T-helper 2 cell treated with Interferon-gamma antibody and Interleukin-4, amounts not matched to agents 5 μg/mL and 100 μg/mL, for 36 hours (primary cell): Measurements from ENCODE around the gene STAG1.
"Not testable (repeated sequence)": the region's sequence is repeated elsewhere in the genome, so short reads cannot be mapped to it uniquely, and the experiment has no call there.

Experiments used
- DNase-seq: peaks from one replicate; pipeline ENCODE4 v3.0.0; 2021; ENCODE audit warnings: low spot score
- H3K27ac Mint-ChIP-seq: one replicate; pipeline ENCODE4 v1.8.0; 2021; ENCODE audit warnings: mild to moderate bottlenecking, mixed read lengths
- H3K27me3 Mint-ChIP-seq: one replicate; pipeline ENCODE4 v1.8.0; 2021; ENCODE audit warnings: low read depth, mixed read lengths
- H3K36me3 Mint-ChIP-seq: one replicate; pipeline ENCODE4 v1.8.0; 2021; ENCODE audit warnings: low read depth, mixed read lengths
- H3K4me1 Mint-ChIP-seq: one replicate; pipeline ENCODE4 v1.8.0; 2021; ENCODE audit warnings: low read depth, mixed read lengths
- H3K4me3 Mint-ChIP-seq: one replicate; pipeline ENCODE4 v1.8.0; 2022; ENCODE audit warnings: mild to moderate bottlenecking, moderate library complexity, mixed read lengths
- H3K9me3 Mint-ChIP-seq: one replicate; pipeline ENCODE4 v1.8.0; 2021; ENCODE audit warnings: mixed read lengths

STAG1 gene

DNA sequence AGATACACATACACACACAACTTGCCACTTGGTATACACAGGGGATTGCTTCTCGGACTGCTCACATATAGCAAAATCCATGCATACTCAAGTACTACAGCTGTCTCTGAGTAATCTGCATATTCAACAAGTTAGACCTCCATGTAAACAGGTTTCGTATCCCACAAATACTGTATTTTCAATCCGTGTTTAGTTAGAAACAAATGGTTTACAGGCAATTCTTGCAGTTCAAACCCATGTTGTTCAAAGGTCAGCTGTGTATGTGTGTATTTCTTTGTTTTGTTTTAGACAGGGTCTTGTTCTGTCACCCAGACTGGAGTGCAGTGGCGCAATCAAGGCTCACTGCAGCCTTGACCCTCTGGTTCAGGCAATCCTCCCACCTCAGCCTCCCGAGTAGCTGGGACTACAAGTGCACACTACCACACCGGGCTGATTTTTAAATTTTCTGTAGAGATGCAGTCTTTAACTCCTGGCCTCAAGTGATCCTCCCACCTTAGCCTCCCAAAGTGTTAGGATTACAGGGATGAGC is 253.2 kb downstream of the STAG1 start:
- H3K27ac Mint-ChIP-seq, result no peak overlapping the region
- DNase-seq, result no peak
- no peaks in the 10 kb centered on the region for H3K9me3 Mint-ChIP-seq
- H3K36me3 Mint-ChIP-seq, result peaks cover 16% of the 10 kb centered on the region
- H3K4me1 Mint-ChIP-seq, result peaks cover 4% of the 10 kb centered on the region
- H3K27me3 Mint-ChIP-seq, result no peaks in the 10 kb centered on the region
- no peak overlapping the region for H3K4me3 Mint-ChIP-seq

- DNase-seq, result no peak
- no peaks in the 10 kb centered on the region for H3K9me3 Mint-ChIP-seq
- H3K36me3 Mint-ChIP-seq, result peaks cover 28% of the 10 kb centered on the region
- H3K4me3 Mint-ChIP-seq, result no peak overlapping the region
- no peaks in the 10 kb centered on the region for H3K27me3 Mint-ChIP-seq
- no peak overlapping the region for H3K27ac Mint-ChIP-seq
- no peaks in the 10 kb centered on the region for H3K4me1 Mint-ChIP-seq
These were observed 257.0 kb downstream of the STAG1 start for GRCh38 chr3:136495213-136495612.

DNA sequence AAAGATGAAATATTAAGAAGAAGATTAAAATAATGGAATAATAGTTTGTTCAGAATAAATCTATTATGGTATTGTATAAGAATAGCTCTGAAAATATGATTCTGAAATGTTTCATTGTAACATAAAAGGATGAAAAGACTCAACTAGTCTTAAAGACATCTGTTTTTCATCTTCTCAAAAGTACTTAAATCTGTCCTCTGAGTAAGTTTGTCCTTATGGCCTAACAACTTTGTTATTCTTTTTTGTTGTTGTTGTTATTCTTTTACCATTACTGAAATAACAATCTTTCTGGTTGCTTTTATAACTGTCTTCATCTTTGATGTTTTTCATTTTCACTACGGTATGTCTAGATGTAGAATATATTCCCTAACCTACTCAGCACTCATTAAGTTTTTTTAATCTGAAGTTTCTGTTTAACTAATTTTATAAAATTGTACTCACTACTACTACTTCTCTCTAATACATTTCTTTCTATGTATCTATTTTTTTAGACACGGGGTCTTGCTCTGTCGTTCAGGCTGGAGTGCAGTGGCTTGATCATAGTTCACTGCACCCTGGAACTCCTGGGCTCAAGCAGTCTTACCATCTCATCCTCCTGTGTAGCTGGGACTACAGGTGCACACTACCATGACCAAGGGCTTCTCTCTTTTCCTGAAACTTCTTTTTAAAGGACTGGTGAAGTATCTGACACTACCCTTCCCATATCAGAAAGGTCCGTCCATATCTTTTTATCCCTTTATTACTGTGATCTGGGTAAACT is 261.4 kb downstream of the STAG1 start:
- DNase-seq, result no peak
- Mint-ChIP-seq H3K36me3 (peaks cover 41% of the 10 kb centered on the region), H3K27ac (no peak overlapping the region), H3K4me1 (no peaks in the 10 kb centered on the region), H3K4me3 (no peak overlapping the region), H3K9me3 (peaks cover 7% of the 10 kb centered on the region), H3K27me3 (no peaks in the 10 kb centered on the region)

DNA sequence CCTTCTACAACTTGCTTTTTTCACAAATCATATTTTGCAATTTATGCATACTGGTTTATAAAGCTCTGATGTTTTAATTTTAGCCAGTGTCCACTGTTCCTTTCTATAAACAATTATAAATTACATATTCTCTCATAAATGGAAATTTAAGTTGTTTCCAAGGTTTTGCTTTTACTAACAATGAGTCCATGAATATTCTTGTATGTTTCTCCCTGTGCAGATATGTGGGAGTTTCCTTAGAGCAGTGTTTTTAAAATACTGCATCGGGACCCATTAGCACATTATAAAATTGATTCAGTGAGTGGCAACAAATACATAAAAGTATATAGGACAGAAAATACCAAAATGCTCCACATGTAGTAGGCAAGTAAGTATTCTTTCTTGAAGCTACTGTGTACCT is 266.4 kb downstream of the STAG1 start:
- no peak for DNase-seq
- Mint-ChIP-seq H3K4me3 (no peak overlapping the region), H3K36me3 (peaks cover 25% of the 10 kb centered on the region), H3K27me3 (no peaks in the 10 kb centered on the region), H3K4me1 (no peaks in the 10 kb centered on the region), H3K9me3 (peaks cover 12% of the 10 kb centered on the region), H3K27ac (no peak overlapping the region)

DNA sequence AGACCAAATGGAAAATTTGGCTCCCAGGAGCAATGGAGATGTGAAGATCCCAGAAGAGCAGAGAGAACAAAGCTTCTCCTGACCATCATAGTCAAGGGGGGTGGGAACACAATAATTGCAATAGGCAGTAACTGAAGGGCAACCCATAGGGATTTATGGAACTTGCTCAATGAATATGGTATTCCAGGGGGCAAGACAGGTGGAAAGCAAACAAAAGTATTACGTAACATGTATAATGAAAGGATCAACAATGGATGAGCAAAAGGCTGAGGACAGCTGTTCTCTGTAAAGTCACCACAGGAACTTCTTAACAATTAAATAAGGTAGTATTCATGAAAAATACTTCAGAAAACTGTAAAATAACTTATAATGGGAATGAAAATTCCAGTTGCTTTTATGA is 275.9 kb downstream of the STAG1 start:
- Mint-ChIP-seq H3K27ac (no peak overlapping the region), H3K4me1 (no peaks in the 10 kb centered on the region), H3K4me3 (no peak overlapping the region), H3K36me3 (peaks cover 35% of the 10 kb centered on the region), H3K27me3 (no peaks in the 10 kb centered on the region), H3K9me3 (no peaks in the 10 kb centered on the region)
- no peak for DNase-seq

GRCh38 chr3:136474876-136475275 is 277.3 kb downstream of the STAG1 start:
- H3K27me3 Mint-ChIP-seq, DNase-seq, H3K4me1 Mint-ChIP-seq, H3K4me3 Mint-ChIP-seq, H3K9me3 Mint-ChIP-seq, H3K27ac Mint-ChIP-seq: not testable (repeated sequence)
- peaks cover 49% of the 10 kb centered on the region for H3K36me3 Mint-ChIP-seq

DNA sequence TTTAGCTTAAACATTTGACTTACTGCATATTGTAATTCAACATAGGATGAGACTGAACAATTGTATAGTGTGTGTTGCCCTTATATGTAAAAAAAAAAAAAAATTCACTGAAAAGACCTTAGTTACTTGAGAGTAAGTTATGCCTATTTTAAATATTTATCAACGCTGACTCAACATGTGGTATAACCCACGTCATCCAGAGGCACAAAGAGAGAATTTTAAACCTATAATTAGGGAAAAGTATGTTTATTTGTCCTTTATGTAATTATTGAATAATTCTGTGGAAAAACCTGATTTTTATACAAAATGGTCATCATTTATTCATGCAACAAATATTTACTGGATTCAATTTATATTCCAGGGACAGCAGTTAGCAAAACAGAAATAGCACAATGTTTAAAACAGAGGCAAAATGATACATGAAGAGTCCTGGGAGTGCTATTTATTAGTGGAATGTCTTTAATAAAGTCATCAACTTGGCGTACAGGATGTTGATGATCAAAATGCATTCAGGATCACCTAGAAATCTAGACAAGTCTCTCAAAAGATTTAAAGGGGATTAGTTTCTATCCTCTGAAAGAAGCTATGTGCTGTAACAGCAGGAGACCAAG is 278.4 kb downstream of the STAG1 start:
- no peak for DNase-seq
- Mint-ChIP-seq H3K4me3 (no peak overlapping the region), H3K9me3 (no peaks in the 10 kb centered on the region), H3K4me1 (no peaks in the 10 kb centered on the region), H3K36me3 (peaks cover 52% of the 10 kb centered on the region), H3K27ac (no peak overlapping the region), H3K27me3 (no peaks in the 10 kb centered on the region)

DNA sequence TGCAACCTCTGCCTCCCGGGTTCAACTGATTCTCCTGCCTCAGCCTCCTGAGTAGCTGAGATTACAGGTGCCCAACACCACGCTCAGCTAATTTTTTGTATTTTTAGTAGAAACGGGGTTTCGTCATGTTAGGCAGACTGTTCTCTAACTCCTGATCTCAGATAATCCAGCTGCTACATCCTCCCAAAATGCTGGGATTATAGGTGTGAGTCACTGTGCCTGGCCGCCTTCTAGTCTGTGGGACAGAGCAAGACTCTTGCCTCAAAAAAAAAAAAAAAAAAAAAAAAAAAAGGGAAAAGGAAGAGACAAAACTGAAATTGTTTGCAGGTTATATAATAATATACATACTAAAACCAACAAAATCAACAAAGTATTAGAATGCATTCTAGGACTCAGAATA is 286.9 kb downstream of the STAG1 start:
- peaks cover 26% of the 10 kb centered on the region for H3K9me3 Mint-ChIP-seq
- no peaks in the 10 kb centered on the region for H3K27me3 Mint-ChIP-seq
- no peak overlapping the region for H3K4me3 Mint-ChIP-seq
- H3K36me3 Mint-ChIP-seq, result peaks cover 55% of the 10 kb centered on the region
- DNase-seq, result no peak
- no peak overlapping the region for H3K27ac Mint-ChIP-seq
- H3K4me1 Mint-ChIP-seq, result no peaks in the 10 kb centered on the region

DNA sequence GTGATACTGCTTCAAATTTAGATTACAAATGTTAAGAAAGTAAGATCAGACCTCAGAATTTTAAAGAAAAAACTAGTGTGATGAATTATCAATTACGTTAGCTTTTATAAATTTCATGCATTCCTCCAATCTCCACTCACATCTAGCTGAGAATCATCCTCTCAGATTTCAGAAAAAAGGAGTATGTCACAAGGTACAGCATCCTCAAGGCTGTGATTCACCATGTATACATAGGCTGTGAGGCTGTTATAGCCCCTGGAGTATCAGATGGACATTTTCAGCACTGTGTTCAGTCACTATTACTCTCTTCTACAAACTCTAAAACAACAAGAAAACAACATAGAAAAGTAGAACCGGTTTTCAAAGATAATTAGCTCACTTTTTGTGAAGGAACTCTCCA is 287.7 kb downstream of the STAG1 start:
- Mint-ChIP-seq H3K4me1 (no peaks in the 10 kb centered on the region), H3K27me3 (no peaks in the 10 kb centered on the region), H3K27ac (no peak overlapping the region), H3K36me3 (peaks cover 54% of the 10 kb centered on the region), H3K4me3 (no peak overlapping the region), H3K9me3 (peaks cover 31% of the 10 kb centered on the region)
- DNase-seq, result no peak

DNA sequence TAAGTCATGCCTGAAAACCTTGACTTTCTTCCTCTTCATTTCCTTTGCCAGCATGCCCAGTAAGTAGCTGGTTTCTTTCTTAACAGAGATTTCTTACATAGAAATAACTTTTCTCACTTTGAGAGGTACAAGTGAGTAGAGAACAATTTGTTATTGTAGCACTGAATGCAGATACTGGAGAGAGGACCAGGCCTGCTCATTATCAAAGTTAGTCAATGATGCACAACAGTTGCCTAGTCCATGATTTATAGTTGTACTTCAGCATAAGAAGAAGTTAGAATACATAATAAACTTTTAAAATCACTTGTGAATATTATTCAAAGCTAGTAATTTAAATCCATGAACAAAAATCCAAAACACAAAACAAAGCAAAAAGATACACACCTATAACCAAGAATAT is 289.0 kb downstream of the STAG1 start:
- no peak for DNase-seq
- no peaks in the 10 kb centered on the region for H3K27me3 Mint-ChIP-seq
- peaks cover 40% of the 10 kb centered on the region for H3K9me3 Mint-ChIP-seq
- H3K4me1 Mint-ChIP-seq, result no peaks in the 10 kb centered on the region
- H3K27ac Mint-ChIP-seq, result no peak overlapping the region
- peaks cover 59% of the 10 kb centered on the region for H3K36me3 Mint-ChIP-seq
- H3K4me3 Mint-ChIP-seq, result no peak overlapping the region

DNA sequence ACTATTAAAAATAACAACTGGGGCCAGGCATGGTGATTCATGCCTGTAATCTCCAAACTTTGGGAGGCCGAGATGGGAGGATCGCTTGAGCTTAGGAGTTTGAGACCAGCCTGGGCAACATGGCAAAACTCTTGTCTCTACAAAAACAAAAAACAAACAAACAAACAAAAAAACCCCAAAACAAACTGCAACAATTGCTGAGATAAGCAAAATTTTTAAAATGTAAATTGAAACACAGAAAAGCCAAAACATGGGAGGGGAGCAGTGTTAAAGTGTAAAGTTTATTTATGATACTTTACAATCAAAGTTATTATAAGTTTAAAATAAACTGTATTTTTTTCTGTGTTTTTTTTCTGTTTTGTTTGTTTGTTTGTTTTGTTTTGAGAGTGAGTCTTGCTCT is 294.4 kb downstream of the STAG1 start:
- Mint-ChIP-seq H3K27ac (no peak overlapping the region), H3K36me3 (peaks cover 70% of the 10 kb centered on the region), H3K27me3 (no peaks in the 10 kb centered on the region), H3K4me1 (no peaks in the 10 kb centered on the region), H3K9me3 (peaks cover 64% of the 10 kb centered on the region), H3K4me3 (no peak overlapping the region)
- no peak for DNase-seq

- no peak overlapping the region for H3K4me3 Mint-ChIP-seq
- H3K36me3 Mint-ChIP-seq, result peaks cover 60% of the 10 kb centered on the region
- no peak overlapping the region for H3K27ac Mint-ChIP-seq
- no peaks in the 10 kb centered on the region for H3K4me1 Mint-ChIP-seq
- H3K27me3 Mint-ChIP-seq, result no peaks in the 10 kb centered on the region
- DNase-seq, result no peak
- H3K9me3 Mint-ChIP-seq, result peaks cover 54% of the 10 kb centered on the region
These were observed 296.0 kb downstream of the STAG1 start for GRCh38 chr3:136456196-136456595.

GRCh38 chr3:136444581-136444980 is 307.6 kb downstream of the STAG1 start:
- H3K27me3 Mint-ChIP-seq, result no peaks in the 10 kb centered on the region
- peaks cover 13% of the 10 kb centered on the region for H3K36me3 Mint-ChIP-seq
- H3K4me1 Mint-ChIP-seq, result no peaks in the 10 kb centered on the region
- no peak for DNase-seq
- H3K4me3 Mint-ChIP-seq, result no peak overlapping the region
- H3K27ac Mint-ChIP-seq, result no peak overlapping the region
- no peaks in the 10 kb centered on the region for H3K9me3 Mint-ChIP-seq

DNA sequence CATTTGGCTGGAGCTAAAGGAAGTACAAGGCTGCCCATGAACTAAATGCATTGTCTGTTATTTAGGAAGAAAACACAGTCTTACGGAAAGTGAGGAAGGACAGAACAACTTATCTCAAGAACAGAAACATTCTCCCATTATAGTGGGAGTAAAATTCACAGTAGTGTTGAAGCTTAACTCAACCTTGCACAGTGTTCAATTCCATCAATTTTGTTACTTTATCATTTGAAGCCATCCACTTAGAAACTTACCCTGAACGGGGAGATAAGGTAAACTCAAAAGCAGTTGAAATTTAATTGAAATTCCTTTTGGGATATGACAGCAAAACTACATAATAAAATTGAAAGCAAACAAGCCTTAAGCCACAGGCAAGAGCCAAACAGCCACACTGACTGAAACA is 315.1 kb downstream of the STAG1 start:
- H3K9me3 Mint-ChIP-seq, result no peaks in the 10 kb centered on the region
- DNase-seq, result no peak
- H3K4me1 Mint-ChIP-seq, result no peaks in the 10 kb centered on the region
- H3K4me3 Mint-ChIP-seq, result no peak overlapping the region
- peaks cover 9% of the 10 kb centered on the region for H3K36me3 Mint-ChIP-seq
- no peak overlapping the region for H3K27ac Mint-ChIP-seq
- H3K27me3 Mint-ChIP-seq, result no peaks in the 10 kb centered on the region
